Sigmoid colon (tissue), 4 donors: Measurements from ENCODE around the gene PAPPA.

Experiments used
- CTCF ChIP-seq, 4 experiments: fragments of 450-650 bp in 3 of 4; fragments of 200-600 bp in 1 of 4; IDR thresholded peaks; one replicate each; pipeline ENCODE4 v1.5.1; 2016 to 2019; ENCODE audit warnings: antibody characterized with exemption in 4 of 4, mild to moderate bottlenecking in 3 of 4, moderate library complexity in 2 of 4
- EP300 ChIP-seq, 4 donors: sonication (generic); formaldehyde crosslinking; IDR thresholded peaks; one replicate each; pipeline ENCODE4 v1.6.1; 2017; ENCODE audit warnings: antibody characterized with exemption in 4 of 4
- POLR2A ChIP-seq, 2 donors: fragments of 450-650 bp; IDR thresholded peaks; one replicate each; pipeline ENCODE4 v1.6.1; 2016; ENCODE audit warnings: antibody characterized with exemption in 2 of 2, mild to moderate bottlenecking in 2 of 2, moderate library complexity in 2 of 2

DNA sequence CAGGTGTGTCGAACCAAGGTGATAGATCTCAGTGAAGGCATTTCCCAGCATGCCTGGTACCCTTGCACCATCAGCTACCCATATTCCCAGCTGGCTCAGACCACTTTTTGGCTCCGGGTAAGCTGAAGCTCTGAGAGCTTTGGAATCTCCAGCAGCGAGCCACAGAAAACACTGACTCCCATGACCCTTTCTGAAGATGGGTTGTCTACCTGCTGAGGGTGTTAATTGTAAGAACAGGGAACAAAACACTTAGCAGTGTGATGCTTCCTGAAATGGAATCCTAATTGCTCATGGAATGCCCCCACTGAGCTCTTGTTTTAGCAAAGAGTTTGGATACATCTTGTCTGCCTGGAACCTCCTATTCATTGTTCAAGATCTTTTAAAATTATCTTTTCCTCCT lies 177.7 kb downstream of the PAPPA start:
- TF ChIP-seq CTCF (IDR thresholded peaks at IDR 0.05) = no peak
- no peak for TF ChIP-seq EP300 (IDR thresholded peaks at IDR 0.05)
- no peak for TF ChIP-seq POLR2A (IDR thresholded peaks at IDR 0.05)
